ENCODE data around the gene RAB20. TPM values are rescaled to one million over a fixed set of nuclear protein-coding genes. Genes with fewer than 3 reads are reported as not detected.
"Not testable (repeated sequence)": the region's sequence is repeated elsewhere in the genome, so short reads cannot be mapped to it uniquely, and the experiment has no call there.

The RAB20 gene
- total RNA-seq, 1 experiment from 2014 or later = 5.8 TPM

GRCh38 chr13:110582421-110582954 is 21.0 kb upstream of the RAB20 start:
- Histone ChIP-seq H3K4me3 (no peak overlapping the region), H3K27me3 (no peaks in the 10 kb centered on the region), H3K36me3 (no peaks in the 10 kb centered on the region), H3K27ac (no peak overlapping the region), H3K4me1 (no peaks in the 10 kb centered on the region), H3K9me3 (replicated peaks) (no peaks in the 10 kb centered on the region)
- DNase-seq = no peak

DNA sequence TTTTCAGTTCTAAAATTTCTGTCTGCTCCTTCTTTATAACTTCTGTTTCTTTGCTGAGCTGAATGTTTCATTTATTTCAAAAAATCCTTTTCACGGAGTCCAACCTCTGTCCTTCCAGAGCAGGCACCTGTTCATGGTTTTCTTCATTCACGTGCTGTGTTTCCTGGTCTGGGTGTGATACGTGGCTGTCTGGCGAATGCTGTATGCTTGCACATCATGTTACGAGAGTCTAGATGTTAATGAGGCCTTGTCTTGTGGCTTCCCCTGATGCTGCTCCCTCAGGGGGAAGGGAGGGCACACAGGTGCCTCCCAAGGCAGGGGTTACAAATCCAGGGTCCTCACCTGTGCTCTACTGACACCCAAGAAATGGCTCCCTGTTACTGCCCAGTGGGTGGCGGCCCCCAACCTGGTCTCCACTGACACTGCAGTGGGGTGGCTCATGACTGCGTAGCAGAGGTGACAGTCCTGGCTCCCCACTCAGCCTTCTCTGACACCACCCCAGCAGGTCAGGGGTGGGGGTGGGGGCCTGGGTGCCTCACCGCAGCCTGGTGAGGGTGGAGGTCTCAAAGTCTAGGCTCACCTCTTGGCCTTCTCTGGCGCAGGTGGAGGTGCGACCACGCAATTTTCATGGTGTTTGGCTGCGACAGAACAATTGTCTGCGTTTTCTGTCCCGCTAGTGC is 20.1 kb upstream of the RAB20 start:
- no peak overlapping the region for H3K4me3 ChIP-seq
- DNase-seq = no peak
- no peaks in the 10 kb centered on the region for H3K9me3 ChIP-seq (replicated peaks)
- H3K4me1 ChIP-seq = no peaks in the 10 kb centered on the region
- no peaks in the 10 kb centered on the region for H3K27me3 ChIP-seq
- H3K36me3 ChIP-seq = no peaks in the 10 kb centered on the region
- no peak overlapping the region for H3K27ac ChIP-seq

DNA sequence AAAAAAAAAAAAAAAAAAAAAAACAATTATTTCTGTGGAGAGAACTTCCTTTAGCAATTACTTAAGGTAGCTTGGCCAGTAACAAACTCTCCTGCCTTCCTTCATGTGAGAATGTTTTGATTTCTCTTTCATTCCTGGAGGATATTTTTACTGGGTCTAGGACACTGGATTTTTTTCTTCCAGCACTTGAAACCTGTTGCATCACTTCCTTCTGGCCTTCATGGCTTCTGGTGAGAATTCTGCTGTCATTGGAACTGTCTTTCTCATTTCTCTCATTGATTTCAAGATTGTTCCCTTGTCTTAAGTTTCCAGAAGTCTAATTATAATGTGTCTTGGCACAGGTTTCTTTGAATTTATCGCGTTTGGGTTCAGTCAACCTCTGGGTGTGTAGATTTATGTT is 19.3 kb upstream of the RAB20 start:
- H3K4me1 ChIP-seq = peaks cover under 1% of the 10 kb centered on the region; the same call in 1 of the 2 replicates
- no peaks in the 10 kb centered on the region for H3K36me3 ChIP-seq
- no peak overlapping the region for H3K4me3 ChIP-seq
- DNase-seq = no peak
- no peak overlapping the region for H3K27ac ChIP-seq
- no peaks in the 10 kb centered on the region for H3K27me3 ChIP-seq
- no peaks in the 10 kb centered on the region for H3K9me3 ChIP-seq (replicated peaks)

- Histone ChIP-seq H3K4me1 (peaks cover 8% of the 10 kb centered on the region; the same call in 1 of the 2 replicates), H3K27me3 (no peaks in the 10 kb centered on the region), H3K9me3 (replicated peaks) (no peaks in the 10 kb centered on the region), H3K36me3 (no peaks in the 10 kb centered on the region), H3K27ac (no peak overlapping the region), H3K4me3 (no peak overlapping the region)
- peak in 1 of 2 experiments; percentile 13 for DNase-seq
Observed at GRCh38 chr13:110578363-110578762, 16.8 kb upstream of the RAB20 start.

DNA sequence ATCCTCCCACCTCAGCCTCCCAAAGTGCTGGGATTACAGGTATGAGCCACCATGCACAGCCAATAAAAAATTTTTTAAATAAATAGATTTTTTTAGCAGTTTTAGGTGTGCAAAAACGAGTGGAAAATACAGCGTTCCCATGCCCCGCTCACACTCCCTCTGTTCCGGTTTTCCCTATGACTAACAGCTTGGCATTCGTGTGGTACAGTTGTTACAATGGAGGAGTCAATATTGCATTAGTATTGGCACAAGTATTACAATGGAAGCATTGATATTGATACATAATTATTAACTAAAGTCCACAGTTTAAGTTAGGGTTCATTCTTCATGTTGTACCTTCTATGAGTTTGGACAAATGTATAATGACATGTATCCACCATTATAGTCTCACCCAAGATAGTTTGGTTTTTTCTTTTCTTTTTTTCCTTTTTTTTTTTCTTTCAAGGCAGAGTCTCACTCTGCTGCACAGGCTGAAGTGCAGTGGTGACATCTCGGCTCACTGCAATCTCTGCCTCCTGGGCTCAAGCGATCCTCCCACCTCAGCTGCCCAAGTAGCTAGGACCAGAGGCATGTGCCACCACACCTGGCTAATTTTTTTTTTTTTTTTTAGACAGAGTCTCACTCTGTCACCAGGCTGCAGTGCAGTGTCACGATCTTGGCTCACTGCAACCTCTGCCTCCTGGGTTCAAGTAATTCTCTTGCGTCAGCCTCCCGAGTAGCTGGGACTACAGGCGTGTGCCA is 15.4 kb upstream of the RAB20 start:
- no peak for DNase-seq
- Histone ChIP-seq H3K27me3 (no peaks in the 10 kb centered on the region), H3K4me1 (peaks cover 8% of the 10 kb centered on the region; the same call in 1 of the 2 replicates), H3K27ac (no peak overlapping the region), H3K9me3 (replicated peaks) (no peaks in the 10 kb centered on the region), H3K36me3 (no peaks in the 10 kb centered on the region), H3K4me3 (no peak overlapping the region)

GRCh38 chr13:110576070-110576394 is 14.5 kb upstream of the RAB20 start:
- Histone ChIP-seq H3K4me3 (no peak overlapping the region), H3K4me1 (peaks cover 8% of the 10 kb centered on the region; the same call in 1 of the 2 replicates), H3K27ac (no peak overlapping the region), H3K9me3 (replicated peaks) (no peaks in the 10 kb centered on the region), H3K27me3 (0 out of 2 replicates have a peak, but pooled peaks cover 2% of the 10 kb centered on the region), H3K36me3 (no peaks in the 10 kb centered on the region)
- DNase-seq = no peak

DNA sequence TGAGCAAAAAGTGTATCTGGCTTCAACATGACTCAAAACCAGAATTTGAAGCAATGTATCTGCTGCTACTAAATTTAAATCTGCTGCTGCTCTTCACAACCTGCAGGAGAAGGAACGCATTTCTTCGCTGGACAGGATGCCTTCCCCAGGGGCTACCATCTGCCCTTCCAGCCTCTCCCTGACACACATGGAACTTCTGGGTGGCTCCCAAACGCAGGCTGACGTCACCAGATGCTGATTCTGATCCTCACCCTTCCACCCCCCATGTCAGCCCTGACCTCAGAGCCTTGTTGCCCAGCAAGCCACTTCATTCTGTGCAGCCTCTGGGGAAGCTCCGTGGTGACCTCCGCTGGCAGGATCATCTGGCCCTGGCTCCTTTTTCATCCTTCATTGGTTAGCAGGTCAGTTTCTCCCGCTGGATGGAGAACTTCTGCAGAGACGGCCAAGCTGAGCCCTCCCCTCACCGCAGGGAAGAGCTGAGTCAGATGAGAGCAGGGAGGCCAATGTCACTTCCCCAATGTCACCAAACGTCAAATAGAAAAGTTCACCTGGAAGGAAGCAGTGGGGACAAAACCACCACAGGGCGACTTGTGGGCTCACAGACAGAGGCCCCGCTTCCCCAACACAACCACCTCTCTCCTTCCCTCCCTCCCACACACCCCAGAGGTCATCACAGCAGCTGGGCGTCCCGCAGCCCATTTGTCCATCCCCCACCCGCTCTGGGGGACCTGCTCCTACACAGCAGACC is 14.0 kb upstream of the RAB20 start:
- H3K27me3 ChIP-seq = 0 out of 2 replicates have a peak, but pooled peaks cover 2% of the 10 kb centered on the region
- no peak overlapping the region for H3K4me3 ChIP-seq
- DNase-seq = peak; percentile 47 to 53
- H3K36me3 ChIP-seq = no peaks in the 10 kb centered on the region
- H3K4me1 ChIP-seq = peaks cover 8% of the 10 kb centered on the region; the same call in 1 of the 2 replicates
- H3K27ac ChIP-seq = no peak overlapping the region
- no peaks in the 10 kb centered on the region for H3K9me3 ChIP-seq (replicated peaks)

GRCh38 chr13:110574161-110574560 is 12.6 kb upstream of the RAB20 start:
- no peak for DNase-seq
- Histone ChIP-seq H3K36me3 (no peaks in the 10 kb centered on the region), H3K27me3 (0 out of 2 replicates have a peak, but pooled peaks cover 2% of the 10 kb centered on the region), H3K4me3 (no peak overlapping the region), H3K27ac (no peak overlapping the region), H3K9me3 (replicated peaks) (no peaks in the 10 kb centered on the region), H3K4me1 (peaks cover 8% of the 10 kb centered on the region; the same call in 1 of the 2 replicates)

DNA sequence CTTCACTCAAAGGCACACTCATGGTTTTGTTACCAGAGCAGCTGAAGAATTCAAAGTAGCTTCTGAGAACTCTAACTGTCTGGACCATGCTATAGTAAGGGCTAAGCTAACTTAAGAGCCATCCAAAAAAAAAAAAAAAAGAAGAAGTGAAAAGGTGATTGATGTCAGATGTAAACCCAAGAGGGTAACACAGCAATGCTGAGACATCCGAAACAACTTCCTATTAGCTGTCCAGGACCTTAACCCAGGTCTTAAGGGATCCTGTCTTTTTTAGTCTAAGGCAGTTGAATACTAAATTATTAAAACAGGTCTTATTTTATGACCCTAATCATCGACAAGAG is 11.2 kb upstream of the RAB20 start:
- H3K9me3 ChIP-seq (replicated peaks) = no peaks in the 10 kb centered on the region
- H3K27me3 ChIP-seq = 0 out of 2 replicates have a peak, but pooled peaks cover 2% of the 10 kb centered on the region
- H3K4me3 ChIP-seq = no peak overlapping the region
- no peak overlapping the region for H3K27ac ChIP-seq
- peaks cover 8% of the 10 kb centered on the region; the same call in 1 of the 2 replicates for H3K4me1 ChIP-seq
- no peak for DNase-seq
- no peaks in the 10 kb centered on the region for H3K36me3 ChIP-seq

- Histone ChIP-seq H3K27ac (no peak overlapping the region), H3K36me3 (no peaks in the 10 kb centered on the region), H3K9me3 (replicated peaks) (no peaks in the 10 kb centered on the region), H3K27me3 (0 out of 2 replicates have a peak, but pooled peaks cover 2% of the 10 kb centered on the region), H3K4me1 (peaks cover 8% of the 10 kb centered on the region; the same call in 1 of the 2 replicates), H3K4me3 (no peak overlapping the region)
- no peak for DNase-seq
Observed at GRCh38 chr13:110571896-110572777, 10.6 kb upstream of the RAB20 start.

GRCh38 chr13:110570886-110571285 is 9.4 kb upstream of the RAB20 start:
- Histone ChIP-seq H3K9me3 (replicated peaks) (no peaks in the 10 kb centered on the region), H3K27me3 (0 out of 2 replicates have a peak, but pooled peaks cover 2% of the 10 kb centered on the region), H3K36me3 (no peaks in the 10 kb centered on the region), H3K4me1 (peaks cover 8% of the 10 kb centered on the region; the same call in 1 of the 2 replicates), H3K4me3 (no peak overlapping the region), H3K27ac (no peak overlapping the region)
- no peak for DNase-seq

GRCh38 chr13:110569962-110570361 is 8.4 kb upstream of the RAB20 start:
- not testable (repeated sequence) for H3K9me3 ChIP-seq (replicated peaks); H3K4me1 ChIP-seq; H3K36me3 ChIP-seq; H3K27me3 ChIP-seq; DNase-seq; H3K27ac ChIP-seq; H3K4me3 ChIP-seq

DNA sequence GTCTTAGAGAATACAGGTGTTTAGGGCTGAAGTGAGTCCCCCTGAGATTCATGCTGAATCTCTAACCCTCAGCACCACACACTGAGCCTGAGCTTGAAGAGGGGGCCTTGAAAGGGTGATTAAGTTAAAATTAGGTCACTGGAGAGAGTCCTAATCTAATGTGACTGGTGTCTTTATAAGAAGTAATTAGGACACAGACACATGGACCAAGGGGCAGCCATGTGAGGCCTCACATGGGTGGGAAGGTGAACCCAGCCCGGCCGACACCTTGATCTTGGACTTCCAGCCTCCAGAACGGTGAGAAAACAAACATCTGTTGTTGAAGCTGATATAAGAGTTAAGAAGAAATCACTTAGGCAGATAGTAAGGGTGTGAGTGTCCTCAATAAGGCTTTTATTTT is 7.1 kb upstream of the RAB20 start:
- no peak overlapping the region for H3K27ac ChIP-seq

DNA sequence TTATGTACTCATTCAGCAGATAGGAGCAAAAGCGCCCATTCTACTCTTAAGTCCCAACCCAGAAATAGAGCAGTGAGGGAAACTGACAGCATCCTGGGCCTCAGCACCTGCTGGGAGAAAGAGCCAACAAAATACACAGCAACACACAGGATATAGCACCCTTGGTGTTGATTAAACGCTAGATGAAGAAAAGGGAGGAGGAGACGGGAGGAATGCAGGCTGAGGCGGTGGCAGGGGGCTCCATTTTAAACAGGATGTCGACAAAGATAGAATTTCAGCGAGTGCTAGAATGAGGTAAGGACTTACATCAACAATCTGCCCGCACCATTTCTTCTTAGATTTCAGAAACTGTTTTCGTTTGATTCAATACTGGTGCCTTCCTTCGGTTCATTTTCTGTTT is 4.6 kb upstream of the RAB20 start:
- no peaks in the 10 kb centered on the region for H3K27me3 ChIP-seq
- no peak overlapping the region for H3K4me3 ChIP-seq
- H3K4me1 ChIP-seq = no peaks in the 10 kb centered on the region
- no peaks in the 10 kb centered on the region for H3K36me3 ChIP-seq
- H3K9me3 ChIP-seq (replicated peaks) = no peaks in the 10 kb centered on the region
- no peak overlapping the region for H3K27ac ChIP-seq
- no peak for DNase-seq

More for the DNA sequence above, 7.1 kb upstream of the RAB20 start:
- no peak for DNase-seq
- no peak overlapping the region for H3K4me3 ChIP-seq
- 0 out of 2 replicates have a peak, but pooled peaks cover 2% of the 10 kb centered on the region for H3K27me3 ChIP-seq
- H3K36me3 ChIP-seq = no peaks in the 10 kb centered on the region
- no peaks in the 10 kb centered on the region for H3K9me3 ChIP-seq (replicated peaks)
- H3K4me1 ChIP-seq = no peaks in the 10 kb centered on the region
